ENCODE measurements around the gene WAC. TPM values are rescaled to one million over a fixed set of nuclear protein-coding genes. Genes with fewer than 3 reads are reported as not detected.

The WAC gene
- total and polyA plus RNA-seq, 2 experiments from 2014 or later: 59.4 to 116 TPM

DNA sequence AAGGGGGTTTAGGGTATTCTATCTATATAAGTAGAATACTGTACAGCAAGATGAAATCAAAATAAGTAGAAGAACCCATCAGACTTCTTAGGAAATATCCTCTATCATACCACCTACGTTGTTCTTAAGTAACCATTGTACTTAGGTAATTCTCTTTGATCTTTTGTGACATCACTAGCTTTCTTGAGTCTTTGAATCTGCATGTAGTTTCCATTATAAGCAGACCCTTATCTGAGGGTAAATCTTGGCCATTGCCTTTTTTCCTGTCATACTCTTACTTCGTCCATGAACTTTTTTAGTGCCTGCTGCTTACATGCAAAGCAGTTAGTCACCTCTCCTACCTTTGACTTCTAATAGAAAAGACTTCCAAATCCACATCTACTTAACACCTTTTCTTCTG, 49.0 kb downstream of the WAC start:
- Histone ChIP-seq H4K20me1 (replicated peaks; ENCODE audit: insufficient read depth) (peaks cover 74% of the 10 kb centered on the region), H3K4me2 (no peak overlapping the region), H2AFZ (no peak overlapping the region), H3K9me2 (ENCODE audit: insufficient read depth) (no peaks in the 10 kb centered on the region), H3K79me2 (replicated peaks; ENCODE audit: insufficient read depth) (peaks cover 100% of the 10 kb centered on the region), H3K36me3 (ENCODE audit: insufficient read depth) (peaks cover 18% of the 10 kb centered on the region; the same call in 1 of the 2 replicates), H3K4me3 (no peak overlapping the region), H3K4me1 (ENCODE audit: insufficient read depth) (peaks cover 46% of the 10 kb centered on the region), H3K27ac (ENCODE audit: low read depth) (no peak overlapping the region), H3F3A (replicated peaks; ENCODE audit: low read depth) (no peaks in the 10 kb centered on the region), H3K27me3 (ENCODE audit: insufficient read depth) (no peaks in the 10 kb centered on the region)
- ATAC-seq (no peak), DNase-seq (ENCODE audit: low spot score) (no peak)
- no peak overlapping the region for H3K4me3 Mint-ChIP-seq
- peak overlapping the region; percentile 24; the same call in 1 of the 2 replicates for H3K27ac Mint-ChIP-seq
- peaks cover 34% of the 10 kb centered on the region for H3K36me3 Mint-ChIP-seq (ENCODE audit: low read depth)
- H3K4me1 Mint-ChIP-seq: peaks cover 52% of the 10 kb centered on the region
- peaks cover 3% of the 10 kb centered on the region for H3K27me3 Mint-ChIP-seq (ENCODE audit: insufficient read depth, low read depth, poor library complexity)
- H3K9me3 Mint-ChIP-seq: no peaks in the 10 kb centered on the region
- TF ChIP-seq CREB1 (CRISPR knock-in tag; IDR thresholded peaks at IDR 0.05; ENCODE audit: low read depth): no peak
- no peak for TF ChIP-seq JUNB (IDR thresholded peaks at IDR 0.05; ENCODE audit: unreplicated experiment)
- TF ChIP-seq NANOG (IDR thresholded peaks at IDR 0.05; ENCODE audit: borderline replicate concordance): no peak
- no peak for TF ChIP-seq EZH2phosphoT487 (IDR thresholded peaks at IDR 0.05; ENCODE audit: unreplicated experiment)

DNA sequence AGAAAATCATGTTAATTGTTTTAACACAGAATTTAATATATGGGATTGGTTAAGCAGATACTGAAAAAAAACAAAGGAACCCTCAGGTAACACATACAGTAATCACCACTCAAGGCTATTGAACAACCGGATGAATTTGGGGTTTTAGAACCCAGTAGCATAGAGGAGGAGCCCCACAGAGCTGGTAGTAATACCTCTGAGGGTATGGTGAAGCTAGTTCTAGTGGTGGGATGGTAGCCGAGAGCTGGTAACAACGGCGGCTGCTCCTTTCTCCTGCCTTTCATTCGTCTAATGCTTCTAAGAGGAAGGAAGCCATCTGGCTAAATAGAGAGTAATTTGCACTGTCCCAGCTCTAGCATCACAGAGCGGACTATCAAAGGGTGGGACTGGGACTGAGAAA, 52.2 kb downstream of the WAC start:
- Histone ChIP-seq H3K79me2 (replicated peaks; ENCODE audit: insufficient read depth) (peaks cover 100% of the 10 kb centered on the region), H4K20me1 (replicated peaks; ENCODE audit: insufficient read depth) (peaks cover 63% of the 10 kb centered on the region), H3K4me3 (no peak overlapping the region), H3K27ac (ENCODE audit: low read depth) (peak overlapping the region; percentile 51; the same call in 1 of the 2 replicates), H3F3A (replicated peaks; ENCODE audit: low read depth) (no peaks in the 10 kb centered on the region), H3K4me1 (ENCODE audit: insufficient read depth) (peaks cover 32% of the 10 kb centered on the region), H3K4me2 (no peak overlapping the region), H3K9me2 (ENCODE audit: insufficient read depth) (no peaks in the 10 kb centered on the region), H2AFZ (no peak overlapping the region), H3K36me3 (ENCODE audit: insufficient read depth) (peaks cover 28% of the 10 kb centered on the region; the same call in 1 of the 2 replicates), H3K27me3 (ENCODE audit: insufficient read depth) (no peaks in the 10 kb centered on the region)
- DNase-seq (ENCODE audit: low spot score) (peak; percentile 21), ATAC-seq (peak; percentile 67)
- Mint-ChIP-seq H3K4me3 (peak overlapping the region; percentile 7; the same call in 1 of the 3 replicates), H3K9me3 (no peaks in the 10 kb centered on the region), H3K36me3 (ENCODE audit: low read depth) (peaks cover 50% of the 10 kb centered on the region), H3K4me1 (peaks cover 43% of the 10 kb centered on the region), H3K27me3 (ENCODE audit: insufficient read depth, low read depth, poor library complexity) (peaks cover 6% of the 10 kb centered on the region), H3K27ac (peak overlapping the region; percentile 54; the same call in 1 of the 2 replicates)
- TF ChIP-seq, protein P1, sequence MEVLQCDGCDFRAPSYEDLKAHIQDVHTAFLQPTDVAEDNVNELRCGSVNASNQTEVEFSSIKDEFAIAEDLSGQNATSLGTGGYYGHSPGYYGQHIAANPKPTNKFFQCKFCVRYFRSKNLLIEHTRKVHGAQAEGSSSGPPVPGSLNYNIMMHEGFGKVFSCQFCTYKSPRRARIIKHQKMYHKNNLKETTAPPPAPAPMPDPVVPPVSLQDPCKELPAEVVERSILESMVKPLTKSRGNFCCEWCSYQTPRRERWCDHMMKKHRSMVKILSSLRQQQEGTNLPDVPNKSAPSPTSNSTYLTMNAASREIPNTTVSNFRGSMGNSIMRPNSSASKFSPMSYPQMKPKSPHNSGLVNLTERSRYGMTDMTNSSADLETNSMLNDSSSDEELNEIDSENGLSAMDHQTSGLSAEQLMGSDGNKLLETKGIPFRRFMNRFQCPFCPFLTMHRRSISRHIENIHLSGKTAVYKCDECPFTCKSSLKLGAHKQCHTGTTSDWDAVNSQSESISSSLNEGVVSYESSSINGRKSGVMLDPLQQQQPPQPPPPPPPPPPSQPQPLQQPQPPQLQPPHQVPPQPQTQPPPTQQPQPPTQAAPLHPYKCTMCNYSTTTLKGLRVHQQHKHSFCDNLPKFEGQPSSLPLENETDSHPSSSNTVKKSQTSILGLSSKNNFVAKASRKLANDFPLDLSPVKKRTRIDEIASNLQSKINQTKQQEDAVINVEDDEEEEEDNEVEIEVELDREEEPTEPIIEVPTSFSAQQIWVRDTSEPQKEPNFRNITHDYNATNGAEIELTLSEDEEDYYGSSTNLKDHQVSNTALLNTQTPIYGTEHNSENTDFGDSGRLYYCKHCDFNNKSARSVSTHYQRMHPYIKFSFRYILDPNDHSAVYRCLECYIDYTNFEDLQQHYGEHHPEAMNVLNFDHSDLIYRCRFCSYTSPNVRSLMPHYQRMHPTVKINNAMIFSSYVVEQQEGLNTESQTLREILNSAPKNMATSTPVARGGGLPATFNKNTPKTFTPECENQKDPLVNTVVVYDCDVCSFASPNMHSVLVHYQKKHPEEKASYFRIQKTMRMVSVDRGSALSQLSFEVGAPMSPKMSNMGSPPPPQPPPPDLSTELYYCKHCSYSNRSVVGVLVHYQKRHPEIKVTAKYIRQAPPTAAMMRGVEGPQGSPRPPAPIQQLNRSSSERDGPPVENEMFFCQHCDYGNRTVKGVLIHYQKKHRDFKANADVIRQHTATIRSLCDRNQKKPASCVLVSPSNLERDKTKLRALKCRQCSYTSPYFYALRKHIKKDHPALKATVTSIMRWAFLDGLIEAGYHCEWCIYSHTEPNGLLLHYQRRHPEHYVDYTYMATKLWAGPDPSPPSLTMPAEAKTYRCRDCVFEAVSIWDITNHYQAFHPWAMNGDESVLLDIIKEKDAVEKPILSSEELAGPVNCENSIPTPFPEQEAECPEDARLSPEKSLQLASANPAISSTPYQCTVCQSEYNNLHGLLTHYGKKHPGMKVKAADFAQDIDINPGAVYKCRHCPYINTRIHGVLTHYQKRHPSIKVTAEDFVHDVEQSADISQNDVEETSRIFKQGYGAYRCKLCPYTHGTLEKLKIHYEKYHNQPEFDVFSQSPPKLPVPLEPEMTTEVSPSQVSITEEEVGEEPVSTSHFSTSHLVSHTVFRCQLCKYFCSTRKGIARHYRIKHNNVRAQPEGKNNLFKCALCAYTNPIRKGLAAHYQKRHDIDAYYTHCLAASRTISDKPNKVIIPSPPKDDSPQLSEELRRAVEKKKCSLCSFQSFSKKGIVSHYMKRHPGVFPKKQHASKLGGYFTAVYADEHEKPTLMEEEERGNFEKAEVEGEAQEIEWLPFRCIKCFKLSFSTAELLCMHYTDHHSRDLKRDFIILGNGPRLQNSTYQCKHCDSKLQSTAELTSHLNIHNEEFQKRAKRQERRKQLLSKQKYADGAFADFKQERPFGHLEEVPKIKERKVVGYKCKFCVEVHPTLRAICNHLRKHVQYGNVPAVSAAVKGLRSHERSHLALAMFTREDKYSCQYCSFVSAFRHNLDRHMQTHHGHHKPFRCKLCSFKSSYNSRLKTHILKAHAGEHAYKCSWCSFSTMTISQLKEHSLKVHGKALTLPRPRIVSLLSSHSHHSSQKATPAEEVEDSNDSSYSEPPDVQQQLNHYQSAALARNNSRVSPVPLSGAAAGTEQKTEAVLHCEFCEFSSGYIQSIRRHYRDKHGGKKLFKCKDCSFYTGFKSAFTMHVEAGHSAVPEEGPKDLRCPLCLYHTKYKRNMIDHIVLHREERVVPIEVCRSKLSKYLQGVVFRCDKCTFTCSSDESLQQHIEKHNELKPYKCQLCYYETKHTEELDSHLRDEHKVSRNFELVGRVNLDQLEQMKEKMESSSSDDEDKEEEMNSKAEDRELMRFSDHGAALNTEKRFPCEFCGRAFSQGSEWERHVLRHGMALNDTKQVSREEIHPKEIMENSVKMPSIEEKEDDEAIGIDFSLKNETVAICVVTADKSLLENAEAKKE (CRISPR knock-in tag; IDR thresholded peaks at IDR 0.05): no peak
- TF ChIP-seq, protein P2, sequence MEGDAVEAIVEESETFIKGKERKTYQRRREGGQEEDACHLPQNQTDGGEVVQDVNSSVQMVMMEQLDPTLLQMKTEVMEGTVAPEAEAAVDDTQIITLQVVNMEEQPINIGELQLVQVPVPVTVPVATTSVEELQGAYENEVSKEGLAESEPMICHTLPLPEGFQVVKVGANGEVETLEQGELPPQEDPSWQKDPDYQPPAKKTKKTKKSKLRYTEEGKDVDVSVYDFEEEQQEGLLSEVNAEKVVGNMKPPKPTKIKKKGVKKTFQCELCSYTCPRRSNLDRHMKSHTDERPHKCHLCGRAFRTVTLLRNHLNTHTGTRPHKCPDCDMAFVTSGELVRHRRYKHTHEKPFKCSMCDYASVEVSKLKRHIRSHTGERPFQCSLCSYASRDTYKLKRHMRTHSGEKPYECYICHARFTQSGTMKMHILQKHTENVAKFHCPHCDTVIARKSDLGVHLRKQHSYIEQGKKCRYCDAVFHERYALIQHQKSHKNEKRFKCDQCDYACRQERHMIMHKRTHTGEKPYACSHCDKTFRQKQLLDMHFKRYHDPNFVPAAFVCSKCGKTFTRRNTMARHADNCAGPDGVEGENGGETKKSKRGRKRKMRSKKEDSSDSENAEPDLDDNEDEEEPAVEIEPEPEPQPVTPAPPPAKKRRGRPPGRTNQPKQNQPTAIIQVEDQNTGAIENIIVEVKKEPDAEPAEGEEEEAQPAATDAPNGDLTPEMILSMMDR (conservative IDR thresholded peaks at IDR 0.05; ENCODE audit: low read depth in 2 of 2): no peak
- TF ChIP-seq, protein P3, sequence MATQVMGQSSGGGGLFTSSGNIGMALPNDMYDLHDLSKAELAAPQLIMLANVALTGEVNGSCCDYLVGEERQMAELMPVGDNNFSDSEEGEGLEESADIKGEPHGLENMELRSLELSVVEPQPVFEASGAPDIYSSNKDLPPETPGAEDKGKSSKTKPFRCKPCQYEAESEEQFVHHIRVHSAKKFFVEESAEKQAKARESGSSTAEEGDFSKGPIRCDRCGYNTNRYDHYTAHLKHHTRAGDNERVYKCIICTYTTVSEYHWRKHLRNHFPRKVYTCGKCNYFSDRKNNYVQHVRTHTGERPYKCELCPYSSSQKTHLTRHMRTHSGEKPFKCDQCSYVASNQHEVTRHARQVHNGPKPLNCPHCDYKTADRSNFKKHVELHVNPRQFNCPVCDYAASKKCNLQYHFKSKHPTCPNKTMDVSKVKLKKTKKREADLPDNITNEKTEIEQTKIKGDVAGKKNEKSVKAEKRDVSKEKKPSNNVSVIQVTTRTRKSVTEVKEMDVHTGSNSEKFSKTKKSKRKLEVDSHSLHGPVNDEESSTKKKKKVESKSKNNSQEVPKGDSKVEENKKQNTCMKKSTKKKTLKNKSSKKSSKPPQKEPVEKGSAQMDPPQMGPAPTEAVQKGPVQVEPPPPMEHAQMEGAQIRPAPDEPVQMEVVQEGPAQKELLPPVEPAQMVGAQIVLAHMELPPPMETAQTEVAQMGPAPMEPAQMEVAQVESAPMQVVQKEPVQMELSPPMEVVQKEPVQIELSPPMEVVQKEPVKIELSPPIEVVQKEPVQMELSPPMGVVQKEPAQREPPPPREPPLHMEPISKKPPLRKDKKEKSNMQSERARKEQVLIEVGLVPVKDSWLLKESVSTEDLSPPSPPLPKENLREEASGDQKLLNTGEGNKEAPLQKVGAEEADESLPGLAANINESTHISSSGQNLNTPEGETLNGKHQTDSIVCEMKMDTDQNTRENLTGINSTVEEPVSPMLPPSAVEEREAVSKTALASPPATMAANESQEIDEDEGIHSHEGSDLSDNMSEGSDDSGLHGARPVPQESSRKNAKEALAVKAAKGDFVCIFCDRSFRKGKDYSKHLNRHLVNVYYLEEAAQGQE (IDR thresholded peaks at IDR 0.05; ENCODE audit: unreplicated experiment): no peak
- no peak for TF ChIP-seq EZH2 (IDR thresholded peaks at IDR 0.05; ENCODE audit: low read depth, unreplicated experiment)
